ENCODE measurements around the gene PTPRU. TPM values are rescaled to one million over a fixed set of nuclear protein-coding genes. Genes with fewer than 3 reads are reported as not detected.

The PTPRU gene
- total RNA-seq, 2 experiments from 2014 or later, result 0.37 to 0.89 TPM

GRCh38 chr1:29331309-29331708 is 95.0 kb downstream of the PTPRU start:
- POLR2A ChIA-PET, result no interaction called here
- no peak for DNase-seq
- Mint-ChIP-seq H3K27me3 (peaks cover 8% of the 10 kb centered on the region), H3K36me3 (ENCODE audit: low read depth) (no peaks in the 10 kb centered on the region), H3K4me1 (no peaks in the 10 kb centered on the region), H3K27ac (no peak overlapping the region), H3K9me3 (ENCODE audit: low read depth) (no peaks in the 10 kb centered on the region), H3K4me3 (no peak overlapping the region)
- no peak for ATAC-seq
- intact Hi-C loops (cut with DNase I, micrococcal nuclease), result no loop called here
- CTCF ChIA-PET, result interaction anchor here (1.6 kb wide), 1 partner anchor 12 kb away, joined by 4 read pairs; no protein-coding TSS in a partner anchor

GRCh38 chr1:29331729-29332128 is 95.4 kb downstream of the PTPRU start:
- no peaks in the 10 kb centered on the region for H3K4me1 Mint-ChIP-seq
- CTCF ChIA-PET, result interaction anchor here (1.6 kb wide), 1 partner anchor 12 kb away, joined by 4 read pairs; no protein-coding TSS in a partner anchor
- peaks cover 9% of the 10 kb centered on the region for H3K27me3 Mint-ChIP-seq
- no peaks in the 10 kb centered on the region for H3K36me3 Mint-ChIP-seq (ENCODE audit: low read depth)
- H3K27ac Mint-ChIP-seq, result no peak overlapping the region
- POLR2A ChIA-PET, result no interaction called here
- H3K9me3 Mint-ChIP-seq (ENCODE audit: low read depth), result no peaks in the 10 kb centered on the region
- no peak overlapping the region for H3K4me3 Mint-ChIP-seq
- DNase-seq, result no peak
- ATAC-seq, result no peak
- intact Hi-C loops (cut with DNase I, micrococcal nuclease), result no loop called here

- DNase-seq (peak; percentile 60), ATAC-seq (no peak)
- Mint-ChIP-seq H3K27me3 (peaks cover 10% of the 10 kb centered on the region), H3K27ac (no peak overlapping the region), H3K4me3 (no peak overlapping the region), H3K4me1 (no peaks in the 10 kb centered on the region), H3K9me3 (ENCODE audit: low read depth) (no peaks in the 10 kb centered on the region), H3K36me3 (ENCODE audit: low read depth) (no peaks in the 10 kb centered on the region)
- POLR2A ChIA-PET, result no interaction called here
- CTCF ChIA-PET, result interaction anchor here (0.6 to 1.6 kb wide), 3 partner anchors 9 to 12 kb away, joined by 3 to 4 read pairs (median 4); no protein-coding TSS in a partner anchor
- intact Hi-C loops (cut with DNase I, micrococcal nuclease), result no loop called here
Measured at GRCh38 chr1:29332204-29332603, 95.9 kb downstream of the PTPRU start.

GRCh38 chr1:29333008-29333407 is 96.7 kb downstream of the PTPRU start:
- peaks cover 17% of the 10 kb centered on the region for H3K27me3 Mint-ChIP-seq
- H3K27ac Mint-ChIP-seq, result no peak overlapping the region
- no peaks in the 10 kb centered on the region for H3K4me1 Mint-ChIP-seq
- no peaks in the 10 kb centered on the region for H3K36me3 Mint-ChIP-seq (ENCODE audit: low read depth)
- DNase-seq (no peak), ATAC-seq (no peak)
- H3K4me3 Mint-ChIP-seq, result no peak overlapping the region
- intact Hi-C loops (cut with DNase I, micrococcal nuclease), result no loop called here
- ChIA-PET CTCF (interaction anchor here (0.6 to 1.3 kb wide), 2 partner anchors 8 to 10 kb away, joined by 3 to 4 read pairs; no protein-coding TSS in a partner anchor), POLR2A (interaction anchor here (0.6 kb wide), 1 partner anchor 91 kb away, joined by 3 read pairs; no protein-coding TSS in a partner anchor)
- H3K9me3 Mint-ChIP-seq (ENCODE audit: low read depth), result no peaks in the 10 kb centered on the region

GRCh38 chr1:29335573-29335972 is 99.3 kb downstream of the PTPRU start:
- Mint-ChIP-seq H3K36me3 (ENCODE audit: low read depth) (no peaks in the 10 kb centered on the region), H3K27ac (no peak overlapping the region), H3K9me3 (ENCODE audit: low read depth) (no peaks in the 10 kb centered on the region), H3K4me1 (no peaks in the 10 kb centered on the region), H3K27me3 (peaks cover 18% of the 10 kb centered on the region), H3K4me3 (no peak overlapping the region)
- POLR2A ChIA-PET, result no interaction called here
- DNase-seq (no peak), ATAC-seq (no peak)
- CTCF ChIA-PET, result interaction anchor here (0.6 kb wide), 2 partner anchors 119 to 125 kb away, joined by 3 read pairs; no protein-coding TSS in a partner anchor
- intact Hi-C loops (cut with DNase I, micrococcal nuclease), result no loop called here

GRCh38 chr1:29338908-29339575 is 102.7 kb downstream of the PTPRU start:
- peaks cover 23% of the 10 kb centered on the region for H3K27me3 Mint-ChIP-seq
- DNase-seq, result no peak
- no peaks in the 10 kb centered on the region for H3K9me3 Mint-ChIP-seq (ENCODE audit: low read depth)
- no peaks in the 10 kb centered on the region for H3K4me1 Mint-ChIP-seq
- H3K4me3 Mint-ChIP-seq, result no peak overlapping the region
- no peaks in the 10 kb centered on the region for H3K36me3 Mint-ChIP-seq (ENCODE audit: low read depth)
- ChIA-PET POLR2A (no interaction called here), CTCF (no interaction called here)
- intact Hi-C loops (cut with DNase I, micrococcal nuclease), result no loop called here
- H3K27ac Mint-ChIP-seq, result no peak overlapping the region
- ATAC-seq, result no peak

- no peak for ATAC-seq
- Mint-ChIP-seq H3K27ac (no peak overlapping the region), H3K4me1 (no peaks in the 10 kb centered on the region), H3K27me3 (peaks cover 28% of the 10 kb centered on the region), H3K4me3 (no peak overlapping the region), H3K9me3 (ENCODE audit: low read depth) (no peaks in the 10 kb centered on the region), H3K36me3 (ENCODE audit: low read depth) (no peaks in the 10 kb centered on the region)
- POLR2A ChIA-PET, result no interaction called here
- CTCF ChIA-PET, result interaction anchor here (0.5 to 1.1 kb wide), 3 partner anchors 21 to 173 kb away, joined by 3 to 5 read pairs (median 3); no protein-coding TSS in a partner anchor
- DNase-seq, result no peak
- intact Hi-C loops (cut with DNase I, micrococcal nuclease), result loop anchor here in 1 of 2 experiments (2.0 kb wide), 1 partner anchor 105 kb away; the partner anchor contains the start of gene PTPRU
Measured at GRCh38 chr1:29341936-29342335, 105.6 kb downstream of the PTPRU start.

GRCh38 chr1:29342351-29342750 is 106.0 kb downstream of the PTPRU start:
- CTCF ChIA-PET, result interaction anchor here (0.5 to 1.1 kb wide), 3 partner anchors 22 to 172 kb away, joined by 3 to 5 read pairs (median 3); no protein-coding TSS in a partner anchor
- Mint-ChIP-seq H3K36me3 (ENCODE audit: low read depth) (no peaks in the 10 kb centered on the region), H3K4me1 (no peaks in the 10 kb centered on the region), H3K4me3 (no peak overlapping the region), H3K9me3 (ENCODE audit: low read depth) (no peaks in the 10 kb centered on the region), H3K27ac (no peak overlapping the region), H3K27me3 (peaks cover 28% of the 10 kb centered on the region)
- no peak for ATAC-seq
- POLR2A ChIA-PET, result no interaction called here
- DNase-seq, result no peak
- intact Hi-C loops (cut with DNase I, micrococcal nuclease), result no loop called here

GRCh38 chr1:29342983-29343382 is 106.7 kb downstream of the PTPRU start:
- Mint-ChIP-seq H3K27me3 (peaks cover 22% of the 10 kb centered on the region), H3K4me1 (no peaks in the 10 kb centered on the region), H3K36me3 (ENCODE audit: low read depth) (no peaks in the 10 kb centered on the region), H3K4me3 (no peak overlapping the region), H3K9me3 (ENCODE audit: low read depth) (no peaks in the 10 kb centered on the region), H3K27ac (no peak overlapping the region)
- ATAC-seq, result no peak
- CTCF ChIA-PET, result interaction anchor here (1.1 kb wide), 1 partner anchor 22 kb away, joined by 5 read pairs; no protein-coding TSS in a partner anchor
- intact Hi-C loops (cut with DNase I, micrococcal nuclease), result no loop called here
- no peak for DNase-seq
- POLR2A ChIA-PET, result no interaction called here

GRCh38 chr1:29343476-29343875 is 107.2 kb downstream of the PTPRU start:
- ChIA-PET POLR2A (no interaction called here), CTCF (no interaction called here)
- ATAC-seq, result no peak
- no peaks in the 10 kb centered on the region for H3K36me3 Mint-ChIP-seq (ENCODE audit: low read depth)
- H3K9me3 Mint-ChIP-seq (ENCODE audit: low read depth), result no peaks in the 10 kb centered on the region
- H3K27me3 Mint-ChIP-seq, result peaks cover 22% of the 10 kb centered on the region
- H3K4me3 Mint-ChIP-seq, result no peak overlapping the region
- no peak for DNase-seq
- no peaks in the 10 kb centered on the region for H3K4me1 Mint-ChIP-seq
- intact Hi-C loops (cut with DNase I, micrococcal nuclease), result no loop called here
- no peak overlapping the region for H3K27ac Mint-ChIP-seq

- Mint-ChIP-seq H3K27me3 (peaks cover 22% of the 10 kb centered on the region), H3K9me3 (ENCODE audit: low read depth) (no peaks in the 10 kb centered on the region), H3K36me3 (ENCODE audit: low read depth) (no peaks in the 10 kb centered on the region), H3K27ac (no peak overlapping the region), H3K4me1 (no peaks in the 10 kb centered on the region), H3K4me3 (no peak overlapping the region)
- POLR2A ChIA-PET, result no interaction called here
- intact Hi-C loops (cut with DNase I, micrococcal nuclease), result no loop called here
- DNase-seq (no peak), ATAC-seq (no peak)
- CTCF ChIA-PET, result no interaction called here
Measured at GRCh38 chr1:29343908-29344307, 107.6 kb downstream of the PTPRU start.

- intact Hi-C loops (cut with DNase I, micrococcal nuclease), result no loop called here
- ChIA-PET CTCF (no interaction called here), POLR2A (no interaction called here)
- peaks cover 22% of the 10 kb centered on the region for H3K27me3 Mint-ChIP-seq
- no peak for ATAC-seq
- H3K36me3 Mint-ChIP-seq (ENCODE audit: low read depth), result no peaks in the 10 kb centered on the region
- no peaks in the 10 kb centered on the region for H3K9me3 Mint-ChIP-seq (ENCODE audit: low read depth)
- no peak for DNase-seq
- H3K27ac Mint-ChIP-seq, result no peak overlapping the region
- H3K4me1 Mint-ChIP-seq, result no peaks in the 10 kb centered on the region
- H3K4me3 Mint-ChIP-seq, result no peak overlapping the region
Measured at GRCh38 chr1:29344336-29344735, 108.0 kb downstream of the PTPRU start.
